Measurements from ENCODE around the gene TARBP1.

TARBP1 gene

GRCh38 chr1:234469376-234469775 lies 9.6 kb downstream of the TARBP1 start:
- Histone ChIP-seq H2BK120ac (ENCODE audit: low read depth, low read length) (no peak overlapping the region), H3K4ac (ENCODE audit: low read depth, low read length) (no peak overlapping the region), H2AK5ac (ENCODE audit: low read length) (no peak overlapping the region), H3K27me3 (ENCODE audit: insufficient read depth, low read length, poor library complexity) (no peaks in the 10 kb centered on the region), H3K18ac (ENCODE audit: low read length) (no peak overlapping the region), H3K23ac (ENCODE audit: low read length) (no peak overlapping the region), H2BK5ac (ENCODE audit: low read length) (no peak overlapping the region), H3K4me1 (ENCODE audit: control insufficient read depth, low read depth, low read length) (no peaks in the 10 kb centered on the region), H3K9ac (ENCODE audit: low read length) (no peak overlapping the region), H3K79me1 (ENCODE audit: low read length) (peaks cover 1% of the 10 kb centered on the region), H4K8ac (ENCODE audit: low read depth, low read length) (no peak overlapping the region), H3K4me3 (ENCODE audit: low read length) (no peak overlapping the region), H3K27ac (ENCODE audit: low read depth, low read length) (no peak overlapping the region), H4K5ac (ENCODE audit: low read length) (no peak overlapping the region), H3K36me3 (ENCODE audit: control insufficient read depth, insufficient read depth, low read length) (peaks cover 2% of the 10 kb centered on the region), H3K56ac (ENCODE audit: low read length) (no peak overlapping the region), H3K4me2 (ENCODE audit: low read length) (no peak overlapping the region), H2BK15ac (replicated peaks; ENCODE audit: low read depth) (no peak overlapping the region), H3K79me2 (ENCODE audit: control insufficient read depth, insufficient read depth, low read length) (no peaks in the 10 kb centered on the region)
- no peak for DNase-seq

GRCh38 chr1:234468580-234468979 lies 10.4 kb downstream of the TARBP1 start:
- H2BK5ac ChIP-seq (ENCODE audit: low read length), result no peak overlapping the region
- no peak overlapping the region for H3K9ac ChIP-seq (ENCODE audit: low read length)
- no CpG with 5 or more reads among the region's 1 CpG for WGBS (ENCODE audit: extremely low coverage, insufficient coverage, low lambda C conversion rate)
- no peak overlapping the region for H3K4ac ChIP-seq (ENCODE audit: low read depth, low read length)
- no peak overlapping the region for H4K8ac ChIP-seq (ENCODE audit: low read depth, low read length)
- no peak overlapping the region for H3K4me3 ChIP-seq (ENCODE audit: low read length)
- H3K79me1 ChIP-seq (ENCODE audit: low read length), result peaks cover 1% of the 10 kb centered on the region
- no peaks in the 10 kb centered on the region for H3K79me2 ChIP-seq (ENCODE audit: control insufficient read depth, insufficient read depth, low read length)
- H3K36me3 ChIP-seq (ENCODE audit: control insufficient read depth, insufficient read depth, low read length), result peaks cover 2% of the 10 kb centered on the region
- no peak overlapping the region for H4K5ac ChIP-seq (ENCODE audit: low read length)
- no peak overlapping the region for H3K56ac ChIP-seq (ENCODE audit: low read length)
- H3K4me1 ChIP-seq (ENCODE audit: control insufficient read depth, low read depth, low read length), result no peaks in the 10 kb centered on the region
- no peak overlapping the region for H2BK15ac ChIP-seq (replicated peaks; ENCODE audit: low read depth)
- no peak overlapping the region for H2AK5ac ChIP-seq (ENCODE audit: low read length)
- no peaks in the 10 kb centered on the region for H3K27me3 ChIP-seq (ENCODE audit: insufficient read depth, low read length, poor library complexity)
- H2BK120ac ChIP-seq (ENCODE audit: low read depth, low read length), result no peak overlapping the region
- H3K23ac ChIP-seq (ENCODE audit: low read length), result no peak overlapping the region
- H3K27ac ChIP-seq (ENCODE audit: low read depth, low read length), result no peak overlapping the region
- no peak overlapping the region for H3K4me2 ChIP-seq (ENCODE audit: low read length)
- no peak for DNase-seq
- H3K18ac ChIP-seq (ENCODE audit: low read length), result no peak overlapping the region

- no peak for DNase-seq
- Histone ChIP-seq H3K27ac (ENCODE audit: low read depth, low read length) (no peak overlapping the region), H3K9ac (ENCODE audit: low read length) (no peak overlapping the region), H4K8ac (ENCODE audit: low read depth, low read length) (no peak overlapping the region), H2BK15ac (replicated peaks; ENCODE audit: low read depth) (no peak overlapping the region), H2BK120ac (ENCODE audit: low read depth, low read length) (no peak overlapping the region), H3K79me2 (ENCODE audit: control insufficient read depth, insufficient read depth, low read length) (no peaks in the 10 kb centered on the region), H3K79me1 (ENCODE audit: low read length) (no peaks in the 10 kb centered on the region), H3K27me3 (ENCODE audit: insufficient read depth, low read length, poor library complexity) (no peaks in the 10 kb centered on the region), H3K56ac (ENCODE audit: low read length) (no peak overlapping the region), H2BK5ac (ENCODE audit: low read length) (no peak overlapping the region), H4K5ac (ENCODE audit: low read length) (no peak overlapping the region), H3K4ac (ENCODE audit: low read depth, low read length) (no peak overlapping the region), H2AK5ac (ENCODE audit: low read length) (no peak overlapping the region), H3K4me3 (ENCODE audit: low read length) (no peak overlapping the region), H3K36me3 (ENCODE audit: control insufficient read depth, insufficient read depth, low read length) (peaks cover 2% of the 10 kb centered on the region), H3K4me2 (ENCODE audit: low read length) (no peak overlapping the region), H3K23ac (ENCODE audit: low read length) (no peak overlapping the region), H3K18ac (ENCODE audit: low read length) (no peak overlapping the region), H3K4me1 (ENCODE audit: control insufficient read depth, low read depth, low read length) (no peaks in the 10 kb centered on the region)
- no CpG with 5 or more reads among the region's 6 CpGs for WGBS (ENCODE audit: extremely low coverage, insufficient coverage, low lambda C conversion rate)
Observed at GRCh38 chr1:234467821-234468220, 11.2 kb downstream of the TARBP1 start.

- DNase-seq, result no peak
- Histone ChIP-seq H4K8ac (ENCODE audit: low read depth, low read length) (no peak overlapping the region), H3K4me3 (ENCODE audit: low read length) (no peak overlapping the region), H3K9ac (ENCODE audit: low read length) (no peak overlapping the region), H3K36me3 (ENCODE audit: control insufficient read depth, insufficient read depth, low read length) (peaks cover 2% of the 10 kb centered on the region), H3K4ac (ENCODE audit: low read depth, low read length) (no peak overlapping the region), H3K56ac (ENCODE audit: low read length) (no peak overlapping the region), H3K4me1 (ENCODE audit: control insufficient read depth, low read depth, low read length) (no peaks in the 10 kb centered on the region), H3K27ac (ENCODE audit: low read depth, low read length) (no peak overlapping the region), H2AK5ac (ENCODE audit: low read length) (no peak overlapping the region), H2BK5ac (ENCODE audit: low read length) (no peak overlapping the region), H3K4me2 (ENCODE audit: low read length) (no peak overlapping the region), H4K5ac (ENCODE audit: low read length) (no peak overlapping the region), H3K79me2 (ENCODE audit: control insufficient read depth, insufficient read depth, low read length) (no peaks in the 10 kb centered on the region), H2BK120ac (ENCODE audit: low read depth, low read length) (no peak overlapping the region), H3K79me1 (ENCODE audit: low read length) (no peaks in the 10 kb centered on the region), H2BK15ac (replicated peaks; ENCODE audit: low read depth) (no peak overlapping the region), H3K23ac (ENCODE audit: low read length) (no peak overlapping the region), H3K27me3 (ENCODE audit: insufficient read depth, low read length, poor library complexity) (no peaks in the 10 kb centered on the region), H3K18ac (ENCODE audit: low read length) (no peak overlapping the region)
- WGBS (ENCODE audit: extremely low coverage, insufficient coverage, low lambda C conversion rate), result no CpG with 5 or more reads among the region's 6 CpGs
Observed at GRCh38 chr1:234466945-234467344, 12.0 kb downstream of the TARBP1 start.

- no peak overlapping the region for H3K4me3 ChIP-seq (ENCODE audit: low read length)
- H3K18ac ChIP-seq (ENCODE audit: low read length), result no peak overlapping the region
- H3K36me3 ChIP-seq (ENCODE audit: control insufficient read depth, insufficient read depth, low read length), result peaks cover 2% of the 10 kb centered on the region
- no peak overlapping the region for H3K4ac ChIP-seq (ENCODE audit: low read depth, low read length)
- no peak overlapping the region for H3K9ac ChIP-seq (ENCODE audit: low read length)
- no peak overlapping the region for H3K23ac ChIP-seq (ENCODE audit: low read length)
- no peak overlapping the region for H4K5ac ChIP-seq (ENCODE audit: low read length)
- H3K79me2 ChIP-seq (ENCODE audit: control insufficient read depth, insufficient read depth, low read length), result no peaks in the 10 kb centered on the region
- no peaks in the 10 kb centered on the region for H3K79me1 ChIP-seq (ENCODE audit: low read length)
- H3K4me1 ChIP-seq (ENCODE audit: control insufficient read depth, low read depth, low read length), result no peaks in the 10 kb centered on the region
- H3K4me2 ChIP-seq (ENCODE audit: low read length), result no peak overlapping the region
- H2BK120ac ChIP-seq (ENCODE audit: low read depth, low read length), result no peak overlapping the region
- no peak overlapping the region for H3K27ac ChIP-seq (ENCODE audit: low read depth, low read length)
- H2BK15ac ChIP-seq (replicated peaks; ENCODE audit: low read depth), result no peak overlapping the region
- H2AK5ac ChIP-seq (ENCODE audit: low read length), result no peak overlapping the region
- no peak overlapping the region for H3K56ac ChIP-seq (ENCODE audit: low read length)
- H3K27me3 ChIP-seq (ENCODE audit: insufficient read depth, low read length, poor library complexity), result no peaks in the 10 kb centered on the region
- no peak overlapping the region for H4K8ac ChIP-seq (ENCODE audit: low read depth, low read length)
- H2BK5ac ChIP-seq (ENCODE audit: low read length), result no peak overlapping the region
- DNase-seq, result no peak
Observed at GRCh38 chr1:234463749-234464148, 15.2 kb downstream of the TARBP1 start.

- Histone ChIP-seq H3K36me3 (ENCODE audit: control insufficient read depth, insufficient read depth, low read length) (peaks cover 2% of the 10 kb centered on the region), H2BK15ac (replicated peaks; ENCODE audit: low read depth) (no peak overlapping the region), H3K27ac (ENCODE audit: low read depth, low read length) (no peak overlapping the region), H4K8ac (ENCODE audit: low read depth, low read length) (no peak overlapping the region), H3K4me1 (ENCODE audit: control insufficient read depth, low read depth, low read length) (no peaks in the 10 kb centered on the region), H3K23ac (ENCODE audit: low read length) (no peak overlapping the region), H3K79me2 (ENCODE audit: control insufficient read depth, insufficient read depth, low read length) (no peaks in the 10 kb centered on the region), H4K5ac (ENCODE audit: low read length) (no peak overlapping the region), H3K56ac (ENCODE audit: low read length) (no peak overlapping the region), H3K27me3 (ENCODE audit: insufficient read depth, low read length, poor library complexity) (no peaks in the 10 kb centered on the region), H3K4ac (ENCODE audit: low read depth, low read length) (no peak overlapping the region), H3K4me2 (ENCODE audit: low read length) (no peak overlapping the region), H2BK120ac (ENCODE audit: low read depth, low read length) (no peak overlapping the region), H3K18ac (ENCODE audit: low read length) (no peak overlapping the region), H3K9ac (ENCODE audit: low read length) (no peak overlapping the region), H3K79me1 (ENCODE audit: low read length) (no peaks in the 10 kb centered on the region), H2BK5ac (ENCODE audit: low read length) (no peak overlapping the region), H3K4me3 (ENCODE audit: low read length) (no peak overlapping the region), H2AK5ac (ENCODE audit: low read length) (no peak overlapping the region)
- DNase-seq, result no peak
- no CpG with 5 or more reads among the region's 5 CpGs for WGBS (ENCODE audit: extremely low coverage, insufficient coverage, low lambda C conversion rate)
Observed at GRCh38 chr1:234460652-234461051, 18.3 kb downstream of the TARBP1 start.

Data from mesendoderm (in vitro differentiated cells).